HG02852 (cell line): ENCODE measurements around the gene STARD10.
"Not testable (repeated sequence)": the region's sequence is repeated elsewhere in the genome, so short reads cannot be mapped to it uniquely, and the experiment has no call there.

Experiments used
- ATAC-seq: cut with Tn5 transposase; IDR thresholded peaks from one replicate; pipeline ENCODE4 v1.9.1; 2021; ENCODE audit warnings: mild to moderate bottlenecking, moderate library complexity; ENCODE audit not compliant: unreplicated experiment

Gene STARD10

GRCh38 chr11:72793425-72794367 is at the start of gene STARD10:
TSS of gene STARD10 (minus strand) at chr11:72794047. CDS start at chr11:72781181, 12,866 bp downstream.
- peak; percentile 85 for ATAC-seq

- no peak for ATAC-seq
These were observed 48.9 kb upstream of the STARD10 start for GRCh38 chr11:72842653-72843330.

- ATAC-seq = no peak
These were observed 48.3 kb upstream of the STARD10 start for GRCh38 chr11:72842126-72842525.

- no peak for ATAC-seq
These were observed 47.5 kb upstream of the STARD10 start for GRCh38 chr11:72841397-72841796.

- ATAC-seq = no peak
These were observed 46.9 kb upstream of the STARD10 start for GRCh38 chr11:72840780-72841179.

GRCh38 chr11:72838691-72839305 is 45.0 kb upstream of the STARD10 start:
- no peak for ATAC-seq

- ATAC-seq = no peak
These were observed 42.3 kb upstream of the STARD10 start for GRCh38 chr11:72836111-72836510.

- ATAC-seq = no peak
These were observed 41.1 kb upstream of the STARD10 start for GRCh38 chr11:72834905-72835304.

- no peak for ATAC-seq
These were observed 40.1 kb upstream of the STARD10 start for GRCh38 chr11:72833811-72834493.

- no peak for ATAC-seq
These were observed 39.4 kb upstream of the STARD10 start for GRCh38 chr11:72833083-72833733.

- no peak for ATAC-seq
These were observed 38.6 kb upstream of the STARD10 start for GRCh38 chr11:72832301-72833082.

GRCh38 chr11:72831521-72832300 is 37.9 kb upstream of the STARD10 start:
- no peak for ATAC-seq

- no peak for ATAC-seq
These were observed 36.2 kb upstream of the STARD10 start for GRCh38 chr11:72829884-72830533.

GRCh38 chr11:72829178-72829577 is 35.3 kb upstream of the STARD10 start:
- ATAC-seq = no peak

- ATAC-seq = no peak
These were observed 34.9 kb upstream of the STARD10 start for GRCh38 chr11:72828692-72829101.

- ATAC-seq = no peak
These were observed 34.3 kb upstream of the STARD10 start for GRCh38 chr11:72828081-72828567.

- ATAC-seq = not testable (repeated sequence)
These were observed 33.8 kb upstream of the STARD10 start for GRCh38 chr11:72827656-72828055.

- ATAC-seq = no peak
These were observed 33.2 kb upstream of the STARD10 start for GRCh38 chr11:72826942-72827480.
